Measurements from ENCODE around the gene PTPRT. TPM values are rescaled to one million over a fixed set of nuclear protein-coding genes. Genes with fewer than 3 reads are reported as not detected.

The PTPRT gene
- total RNA-seq, 2 donors from 2014 or later: 0.11 to 0.35 TPM

- Histone ChIP-seq H3K4me3 (no peak overlapping the region), H3K4me1 (no peaks in the 10 kb centered on the region), H3K36me3 (no peaks in the 10 kb centered on the region), H3K27ac (no peak overlapping the region), H3K9me3 (no peaks in the 10 kb centered on the region), H3K27me3 (no peaks in the 10 kb centered on the region)
- no peak for DNase-seq (ENCODE audit: low spot score)
- TF ChIP-seq, protein P1, sequence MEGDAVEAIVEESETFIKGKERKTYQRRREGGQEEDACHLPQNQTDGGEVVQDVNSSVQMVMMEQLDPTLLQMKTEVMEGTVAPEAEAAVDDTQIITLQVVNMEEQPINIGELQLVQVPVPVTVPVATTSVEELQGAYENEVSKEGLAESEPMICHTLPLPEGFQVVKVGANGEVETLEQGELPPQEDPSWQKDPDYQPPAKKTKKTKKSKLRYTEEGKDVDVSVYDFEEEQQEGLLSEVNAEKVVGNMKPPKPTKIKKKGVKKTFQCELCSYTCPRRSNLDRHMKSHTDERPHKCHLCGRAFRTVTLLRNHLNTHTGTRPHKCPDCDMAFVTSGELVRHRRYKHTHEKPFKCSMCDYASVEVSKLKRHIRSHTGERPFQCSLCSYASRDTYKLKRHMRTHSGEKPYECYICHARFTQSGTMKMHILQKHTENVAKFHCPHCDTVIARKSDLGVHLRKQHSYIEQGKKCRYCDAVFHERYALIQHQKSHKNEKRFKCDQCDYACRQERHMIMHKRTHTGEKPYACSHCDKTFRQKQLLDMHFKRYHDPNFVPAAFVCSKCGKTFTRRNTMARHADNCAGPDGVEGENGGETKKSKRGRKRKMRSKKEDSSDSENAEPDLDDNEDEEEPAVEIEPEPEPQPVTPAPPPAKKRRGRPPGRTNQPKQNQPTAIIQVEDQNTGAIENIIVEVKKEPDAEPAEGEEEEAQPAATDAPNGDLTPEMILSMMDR (IDR thresholded peaks at IDR 0.05): no peak
Observed at GRCh38 chr20:42118001-42118400, 1071.7 kb downstream of the PTPRT start.

- H3K4me1 ChIP-seq: no peaks in the 10 kb centered on the region
- no peaks in the 10 kb centered on the region for H3K9me3 ChIP-seq
- no peak overlapping the region for H3K27ac ChIP-seq
- no peak overlapping the region for H3K4me3 ChIP-seq
- no peak for DNase-seq (ENCODE audit: low spot score)
- H3K36me3 ChIP-seq: no peaks in the 10 kb centered on the region
- TF ChIP-seq, protein P1 (IDR thresholded peaks at IDR 0.05): no peak
- H3K27me3 ChIP-seq: no peaks in the 10 kb centered on the region
Observed at GRCh38 chr20:42113236-42113635, 1076.5 kb downstream of the PTPRT start.

GRCh38 chr20:42112161-42112560 is 1077.5 kb downstream of the PTPRT start:
- H3K9me3 ChIP-seq: no peaks in the 10 kb centered on the region
- TF ChIP-seq, protein P1 (IDR thresholded peaks at IDR 0.05): no peak
- no peak for DNase-seq (ENCODE audit: low spot score)
- H3K27me3 ChIP-seq: no peaks in the 10 kb centered on the region
- H3K4me3 ChIP-seq: no peak overlapping the region
- H3K27ac ChIP-seq: no peak overlapping the region
- no peaks in the 10 kb centered on the region for H3K36me3 ChIP-seq
- H3K4me1 ChIP-seq: no peaks in the 10 kb centered on the region

DNA sequence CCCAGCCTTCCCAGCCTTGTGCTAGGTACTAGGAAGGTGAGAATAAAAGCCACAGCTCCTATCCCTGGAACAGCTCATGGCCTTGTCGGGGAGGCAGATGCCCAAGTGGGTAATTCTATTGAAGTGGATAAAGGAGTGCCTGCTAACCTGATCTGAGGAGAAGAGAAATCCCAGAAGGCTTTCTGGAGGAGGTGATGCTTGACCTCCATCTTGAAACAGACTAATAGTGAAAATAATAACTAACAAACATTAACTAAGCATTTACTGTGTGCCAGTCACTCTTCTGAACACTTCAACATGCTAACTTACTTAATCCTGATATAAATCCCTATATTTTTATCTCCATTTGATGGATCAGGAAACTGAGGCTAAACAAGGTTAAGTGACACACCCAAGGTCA is 1078.4 kb downstream of the PTPRT start:
- Histone ChIP-seq H3K27ac (no peak overlapping the region), H3K9me3 (no peaks in the 10 kb centered on the region), H3K4me1 (no peaks in the 10 kb centered on the region), H3K36me3 (no peaks in the 10 kb centered on the region), H3K27me3 (no peaks in the 10 kb centered on the region), H3K4me3 (no peak overlapping the region)
- DNase-seq (ENCODE audit: low spot score): no peak
- TF ChIP-seq, protein P1 (IDR thresholded peaks at IDR 0.05): no peak

GRCh38 chr20:42110301-42110700 is 1079.4 kb downstream of the PTPRT start:
- Histone ChIP-seq H3K4me1 (no peaks in the 10 kb centered on the region), H3K36me3 (no peaks in the 10 kb centered on the region), H3K4me3 (no peak overlapping the region), H3K9me3 (no peaks in the 10 kb centered on the region), H3K27me3 (no peaks in the 10 kb centered on the region), H3K27ac (no peak overlapping the region)
- DNase-seq (ENCODE audit: low spot score): no peak
- TF ChIP-seq, protein P1 (IDR thresholded peaks at IDR 0.05): no peak

- TF ChIP-seq, protein P1 (IDR thresholded peaks at IDR 0.05): no peak
- DNase-seq (ENCODE audit: low spot score): no peak
Observed at GRCh38 chr20:42102000-42102399, 1087.7 kb downstream of the PTPRT start.

More at GRCh38 chr20:42102000-42102399, 1087.7 kb downstream of the PTPRT start:
- Histone ChIP-seq H3K27me3 (no peaks in the 10 kb centered on the region), H3K4me1 (no peaks in the 10 kb centered on the region), H3K27ac (no peak overlapping the region), H3K4me3 (no peak overlapping the region), H3K36me3 (no peaks in the 10 kb centered on the region), H3K9me3 (no peaks in the 10 kb centered on the region)
